Measurements from ENCODE around the gene MTHFSD.

GRCh38 chr16:86527366-86527765 lies 27.7 kb downstream of the MTHFSD start:
- TF ChIP-seq CTCF (IDR thresholded peaks at IDR 0.05) (no peak), EP300 (IDR thresholded peaks at IDR 0.05) (no peak)

Data from ovary (tissue), 3 donors.